ENCODE results near the gene ABCC8. TPM values are rescaled to one million over a fixed set of nuclear protein-coding genes. Genes with fewer than 3 reads are reported as not detected.

Gene ABCC8
- total and polyA plus RNA-seq, 2 donors (not counting 1 experiment from before 2014, with no cell fraction given): 0.03 to 0.17 TPM

DNA sequence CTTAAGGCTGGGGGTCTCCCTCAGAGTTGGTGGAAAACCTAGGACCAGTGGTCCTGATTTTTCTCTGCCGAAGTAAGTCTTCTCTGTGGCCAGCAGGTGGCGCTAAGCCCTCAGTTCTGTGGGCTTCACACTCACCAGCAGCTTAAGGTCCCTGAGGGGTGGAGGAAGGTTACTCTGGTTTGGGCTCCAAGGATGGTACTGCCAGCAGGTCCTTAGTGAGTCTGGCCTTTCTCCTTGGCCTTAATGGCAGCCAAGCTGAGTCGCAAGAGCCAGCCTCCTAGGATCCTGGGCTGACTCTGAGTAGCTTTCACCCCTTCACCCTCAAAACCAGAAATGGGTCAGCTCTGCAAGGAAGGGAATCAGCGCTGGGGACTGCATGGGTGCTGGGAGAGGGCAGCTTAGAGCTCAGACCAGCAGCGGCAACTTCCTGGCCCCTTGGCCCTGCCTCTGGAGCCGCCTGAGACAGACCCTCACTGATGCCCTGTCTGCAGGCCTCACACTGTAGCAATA lies 92.6 kb downstream of the ABCC8 start:
- Mint-ChIP-seq H3K9me3 (ENCODE audit: insufficient read depth) (no peaks in the 10 kb centered on the region), H3K4me3 (no peak overlapping the region), H3K4me1 (peaks cover 2% of the 10 kb centered on the region), H3K27me3 (peaks cover 5% of the 10 kb centered on the region), H3K27ac (no peak overlapping the region)
- H3K36me3 ChIP-seq (replicated peaks in 1 of 2; ENCODE audit: control extremely low read depth in 1 of 2, control insufficient read depth in 1 of 2, extremely low read depth in 1 of 2, insufficient read depth in 2 of 2, low read length in 1 of 2): no peaks in the 10 kb centered on the region
- H3K4me1 ChIP-seq (ENCODE audit: control insufficient read depth in 2 of 2, insufficient read depth in 2 of 2, low read length in 2 of 2): peaks cover 4 to 10% of the 10 kb centered on the region in 2 donors
- no peaks in the 10 kb centered on the region for H3K79me2 ChIP-seq (ENCODE audit: control insufficient read depth, insufficient read depth, low read length)
- TF ChIP-seq, protein P1, sequence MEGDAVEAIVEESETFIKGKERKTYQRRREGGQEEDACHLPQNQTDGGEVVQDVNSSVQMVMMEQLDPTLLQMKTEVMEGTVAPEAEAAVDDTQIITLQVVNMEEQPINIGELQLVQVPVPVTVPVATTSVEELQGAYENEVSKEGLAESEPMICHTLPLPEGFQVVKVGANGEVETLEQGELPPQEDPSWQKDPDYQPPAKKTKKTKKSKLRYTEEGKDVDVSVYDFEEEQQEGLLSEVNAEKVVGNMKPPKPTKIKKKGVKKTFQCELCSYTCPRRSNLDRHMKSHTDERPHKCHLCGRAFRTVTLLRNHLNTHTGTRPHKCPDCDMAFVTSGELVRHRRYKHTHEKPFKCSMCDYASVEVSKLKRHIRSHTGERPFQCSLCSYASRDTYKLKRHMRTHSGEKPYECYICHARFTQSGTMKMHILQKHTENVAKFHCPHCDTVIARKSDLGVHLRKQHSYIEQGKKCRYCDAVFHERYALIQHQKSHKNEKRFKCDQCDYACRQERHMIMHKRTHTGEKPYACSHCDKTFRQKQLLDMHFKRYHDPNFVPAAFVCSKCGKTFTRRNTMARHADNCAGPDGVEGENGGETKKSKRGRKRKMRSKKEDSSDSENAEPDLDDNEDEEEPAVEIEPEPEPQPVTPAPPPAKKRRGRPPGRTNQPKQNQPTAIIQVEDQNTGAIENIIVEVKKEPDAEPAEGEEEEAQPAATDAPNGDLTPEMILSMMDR (IDR thresholded peaks at IDR 0.05): peak; percentile 93
- TF ChIP-seq EZH2 (IDR thresholded peaks at IDR 0.05; ENCODE audit: borderline replicate concordance, insufficient read depth, low read depth, low read length, poor library complexity, severe bottlenecking): no peak
- no peak overlapping the region for H3K4me2 ChIP-seq (replicated peaks; ENCODE audit: low read depth, low read length, poor library complexity, severe bottlenecking)
- no peak overlapping the region for H2AFZ ChIP-seq (ENCODE audit: insufficient read depth, low read depth, low read length, poor library complexity, severe bottlenecking)
- 51% methylated on average over 5 of the region's 6 CpGs for WGBS (ENCODE audit: insufficient coverage)
- H3K9me3 ChIP-seq (ENCODE audit: control extremely low read depth in 1 of 3, control insufficient read depth in 2 of 3, insufficient read depth in 1 of 3, low read length in 2 of 3): no peaks in the 10 kb centered on the region
- H3K27ac ChIP-seq (ENCODE audit: low read length in 2 of 2): no peak overlapping the region
- peak; percentile 72 for ATAC-seq (ENCODE audit: low read depth)
- POLR2A ChIA-PET: no interaction called here
- intact Hi-C loops (cut with micrococcal nuclease): loop anchor here (1.0 to 10.0 kb wide), 4 partner anchors 30 to 631 kb away; partner anchors contain the start of gene SERGEF
- CTCF ChIA-PET: interaction anchor here (0.6 to 4.6 kb wide), 32 partner anchors 9 to 548 kb away, joined by 3 to 116 read pairs (median 5); no protein-coding TSS in a partner anchor
- H4K20me1 ChIP-seq (ENCODE audit: control insufficient read depth, insufficient read depth, low read length, poor library complexity, severe bottlenecking): no peaks in the 10 kb centered on the region
- H3K9ac ChIP-seq (ENCODE audit: low read length): no peak overlapping the region
- no peak overlapping the region for H3K4me3 ChIP-seq (ENCODE audit: control extremely low read depth in 1 of 5, extremely low read depth in 1 of 5, insufficient read depth in 1 of 5, low read depth in 2 of 5, low read length in 4 of 5)
- peak; percentile 85 for DNase-seq
- no peaks in the 10 kb centered on the region for H3K27me3 ChIP-seq (replicated peaks in 1 of 4; ENCODE audit: control extremely low read depth in 1 of 4, control insufficient read depth in 3 of 4, insufficient read depth in 4 of 4, low read length in 3 of 4)

GRCh38 chr11:17383461-17383860 lies 93.2 kb downstream of the ABCC8 start:
- H3K4me3 Mint-ChIP-seq: no peak overlapping the region
- H3K9ac ChIP-seq (ENCODE audit: low read length): no peak overlapping the region
- no peaks in the 10 kb centered on the region for H4K20me1 ChIP-seq (ENCODE audit: control insufficient read depth, insufficient read depth, low read length, poor library complexity, severe bottlenecking)
- no peak overlapping the region for H3K4me2 ChIP-seq (replicated peaks; ENCODE audit: low read depth, low read length, poor library complexity, severe bottlenecking)
- DNase-seq (no peak), ATAC-seq (ENCODE audit: low read depth) (no peak)
- POLR2A ChIA-PET: no interaction called here
- CTCF ChIA-PET: interaction anchor here (0.7 to 4.6 kb wide), 26 partner anchors 8 to 585 kb away, joined by 3 to 116 read pairs (median 5); no protein-coding TSS in a partner anchor
- H3K4me3 ChIP-seq (ENCODE audit: control extremely low read depth in 1 of 5, extremely low read depth in 1 of 5, insufficient read depth in 1 of 5, low read depth in 2 of 5, low read length in 4 of 5): no peak overlapping the region
- peaks cover under 1 to 6% of the 10 kb centered on the region in 2 donors for H3K4me1 ChIP-seq (ENCODE audit: control insufficient read depth in 2 of 2, insufficient read depth in 2 of 2, low read length in 2 of 2)
- no peaks in the 10 kb centered on the region for H3K36me3 ChIP-seq (replicated peaks in 1 of 2; ENCODE audit: control extremely low read depth in 1 of 2, control insufficient read depth in 1 of 2, extremely low read depth in 1 of 2, insufficient read depth in 2 of 2, low read length in 1 of 2)
- no peak overlapping the region for H3K27ac ChIP-seq (ENCODE audit: low read length in 2 of 2)
- H3K27me3 Mint-ChIP-seq: peaks cover 5% of the 10 kb centered on the region
- no peak overlapping the region for H3K27ac Mint-ChIP-seq
- no peaks in the 10 kb centered on the region for H3K9me3 Mint-ChIP-seq (ENCODE audit: insufficient read depth)
- H3K79me2 ChIP-seq (ENCODE audit: control insufficient read depth, insufficient read depth, low read length): no peaks in the 10 kb centered on the region
- H3K4me1 Mint-ChIP-seq: peaks cover 2% of the 10 kb centered on the region
- intact Hi-C loops (cut with micrococcal nuclease): loop anchor here (5.0 to 10.0 kb wide), 2 partner anchors 594 to 631 kb away; partner anchors contain the start of gene SERGEF
- 100% methylated on average over 1 of the region's 1 CpG for WGBS (ENCODE audit: insufficient coverage)
- TF ChIP-seq EZH2 (IDR thresholded peaks at IDR 0.05; ENCODE audit: borderline replicate concordance, insufficient read depth, low read depth, low read length, poor library complexity, severe bottlenecking): no peak
- TF ChIP-seq, protein P1 (IDR thresholded peaks at IDR 0.05): no peak
- no peaks in the 10 kb centered on the region for H3K27me3 ChIP-seq (replicated peaks in 1 of 4; ENCODE audit: control extremely low read depth in 1 of 4, control insufficient read depth in 3 of 4, insufficient read depth in 4 of 4, low read length in 3 of 4)
- H3K9me3 ChIP-seq (ENCODE audit: control extremely low read depth in 1 of 3, control insufficient read depth in 2 of 3, insufficient read depth in 1 of 3, low read length in 2 of 3): peaks cover 0 to 3% (median 0%) of the 10 kb centered on the region in 3 donors
- no peak overlapping the region for H2AFZ ChIP-seq (ENCODE audit: insufficient read depth, low read depth, low read length, poor library complexity, severe bottlenecking)

Measured in B cell (primary cell).